ENCODE data around the gene IDUA.

DNA sequence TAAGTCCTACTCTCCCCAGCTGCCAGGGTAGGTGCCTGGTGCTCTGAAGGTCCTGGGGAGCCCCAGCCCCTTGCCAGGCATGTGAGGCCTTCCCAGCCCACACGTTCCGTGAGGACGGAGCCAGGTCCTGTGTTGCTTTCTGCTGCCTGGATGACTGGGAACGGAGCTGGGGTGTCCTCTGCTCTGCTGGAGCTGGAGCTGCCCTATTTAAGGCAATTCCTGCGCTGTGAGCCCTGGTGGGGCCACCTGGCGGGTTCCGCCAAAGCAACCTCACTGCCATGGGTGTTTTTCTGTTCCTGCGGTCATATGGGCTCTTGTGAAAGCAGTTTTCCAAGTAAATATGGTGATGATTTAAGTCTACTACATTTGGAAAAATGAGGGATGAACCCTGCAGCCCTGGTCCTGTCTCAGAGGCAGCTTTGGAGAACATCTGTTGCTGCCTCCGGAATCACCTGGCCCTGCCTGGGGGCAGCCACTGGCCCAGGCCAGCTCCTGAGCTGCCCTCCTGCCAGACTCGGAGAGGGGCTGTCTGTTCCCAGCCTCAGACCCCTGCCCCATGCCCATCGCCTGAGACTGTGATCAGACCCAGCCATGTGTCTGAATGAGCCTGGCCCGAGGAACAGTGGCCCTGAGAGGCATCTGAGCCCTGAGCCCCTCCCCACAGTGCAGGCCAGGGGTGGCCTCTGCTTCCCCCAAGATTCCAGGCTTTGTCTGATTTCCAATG, 57.8 kb downstream of the IDUA start:
- TF ChIP-seq, protein P1, sequence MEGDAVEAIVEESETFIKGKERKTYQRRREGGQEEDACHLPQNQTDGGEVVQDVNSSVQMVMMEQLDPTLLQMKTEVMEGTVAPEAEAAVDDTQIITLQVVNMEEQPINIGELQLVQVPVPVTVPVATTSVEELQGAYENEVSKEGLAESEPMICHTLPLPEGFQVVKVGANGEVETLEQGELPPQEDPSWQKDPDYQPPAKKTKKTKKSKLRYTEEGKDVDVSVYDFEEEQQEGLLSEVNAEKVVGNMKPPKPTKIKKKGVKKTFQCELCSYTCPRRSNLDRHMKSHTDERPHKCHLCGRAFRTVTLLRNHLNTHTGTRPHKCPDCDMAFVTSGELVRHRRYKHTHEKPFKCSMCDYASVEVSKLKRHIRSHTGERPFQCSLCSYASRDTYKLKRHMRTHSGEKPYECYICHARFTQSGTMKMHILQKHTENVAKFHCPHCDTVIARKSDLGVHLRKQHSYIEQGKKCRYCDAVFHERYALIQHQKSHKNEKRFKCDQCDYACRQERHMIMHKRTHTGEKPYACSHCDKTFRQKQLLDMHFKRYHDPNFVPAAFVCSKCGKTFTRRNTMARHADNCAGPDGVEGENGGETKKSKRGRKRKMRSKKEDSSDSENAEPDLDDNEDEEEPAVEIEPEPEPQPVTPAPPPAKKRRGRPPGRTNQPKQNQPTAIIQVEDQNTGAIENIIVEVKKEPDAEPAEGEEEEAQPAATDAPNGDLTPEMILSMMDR (IDR thresholded peaks at IDR 0.05) = no peak
- TF ChIP-seq POLR2A (IDR thresholded peaks at IDR 0.05) (no peak), EP300 (IDR thresholded peaks at IDR 0.05) (no peak)
